ENCODE measurements around the gene FSHR. TPM values are rescaled to one million over a fixed set of nuclear protein-coding genes. Genes with fewer than 3 reads are reported as not detected.

Gene FSHR
- total RNA-seq (2021; fragmentation: NEBNext Ultra II Directional; extraction: Animal tissue kit (Norgen Biotek cat#: 25700)), result not detected
- long read RNA-seq, result 0 reads

- Mint-ChIP-seq H3K9me3 (peaks cover 44% of the 10 kb centered on the region), H3K4me1 (ENCODE audit: low read depth) (no peaks in the 10 kb centered on the region), H3K36me3 (ENCODE audit: low read depth) (no peaks in the 10 kb centered on the region; the same call in 1 of the 2 replicates), H3K27me3 (ENCODE audit: insufficient read depth) (no peaks in the 10 kb centered on the region), H3K4me3 (no peak within 1 kb of the TSS), H3K27ac (no peak within 1 kb of the TSS)
- TF ChIP-seq CTCF (IDR thresholded peaks at IDR 0.05), result no peak
- no peak for DNase-seq
These were observed at the start of gene FSHR for GRCh38 chr2:49154140-49154539. FSHR (minus strand) TSS chr2:49154515; CDS start chr2:49154417, 98 bp downstream.

- H3K4me1 Mint-ChIP-seq (ENCODE audit: low read depth), result no peaks in the 10 kb centered on the region
- TF ChIP-seq CTCF (IDR thresholded peaks at IDR 0.05), result no peak
- H3K27me3 Mint-ChIP-seq (ENCODE audit: insufficient read depth), result no peaks in the 10 kb centered on the region; the same call in none of the 2 replicates
- H3K36me3 Mint-ChIP-seq (ENCODE audit: low read depth), result no peaks in the 10 kb centered on the region
- DNase-seq, result no peak
- peaks cover 31% of the 10 kb centered on the region for H3K9me3 Mint-ChIP-seq
- no peak overlapping the region for H3K27ac Mint-ChIP-seq
- no peak overlapping the region for H3K4me3 Mint-ChIP-seq
These were observed 45.0 kb upstream of the FSHR start for GRCh38 chr2:49199266-49199665.

GRCh38 chr2:49194701-49195100 lies 40.4 kb upstream of the FSHR start:
- H3K9me3 Mint-ChIP-seq, result peaks cover 42% of the 10 kb centered on the region
- H3K27ac Mint-ChIP-seq, result no peak overlapping the region
- no peak for DNase-seq
- no peaks in the 10 kb centered on the region for H3K4me1 Mint-ChIP-seq (ENCODE audit: low read depth)
- TF ChIP-seq CTCF (IDR thresholded peaks at IDR 0.05), result no peak
- no peaks in the 10 kb centered on the region; the same call in none of the 2 replicates for H3K27me3 Mint-ChIP-seq (ENCODE audit: insufficient read depth)
- no peaks in the 10 kb centered on the region for H3K36me3 Mint-ChIP-seq (ENCODE audit: low read depth)
- no peak overlapping the region for H3K4me3 Mint-ChIP-seq

- H3K4me3 Mint-ChIP-seq, result no peak overlapping the region
- no peaks in the 10 kb centered on the region for H3K4me1 Mint-ChIP-seq (ENCODE audit: low read depth)
- H3K27ac Mint-ChIP-seq, result no peak overlapping the region
- no peaks in the 10 kb centered on the region; the same call in 1 of the 2 replicates for H3K27me3 Mint-ChIP-seq (ENCODE audit: insufficient read depth)
- no peak for TF ChIP-seq CTCF (IDR thresholded peaks at IDR 0.05)
- H3K9me3 Mint-ChIP-seq, result peaks cover 56% of the 10 kb centered on the region
- DNase-seq, result no peak
- no peaks in the 10 kb centered on the region for H3K36me3 Mint-ChIP-seq (ENCODE audit: low read depth)
These were observed 37.7 kb upstream of the FSHR start for GRCh38 chr2:49192036-49192435.

GRCh38 chr2:49189512-49190225 lies 35.4 kb upstream of the FSHR start:
- Mint-ChIP-seq H3K4me3 (no peak overlapping the region), H3K4me1 (ENCODE audit: low read depth) (no peaks in the 10 kb centered on the region), H3K36me3 (ENCODE audit: low read depth) (no peaks in the 10 kb centered on the region), H3K9me3 (peaks cover 62% of the 10 kb centered on the region), H3K27me3 (ENCODE audit: insufficient read depth) (no peaks in the 10 kb centered on the region), H3K27ac (no peak overlapping the region)
- no peak for DNase-seq
- TF ChIP-seq CTCF (IDR thresholded peaks at IDR 0.05), result no peak

Measured in HFFc6 (cell line).